Ectodermal cell (in vitro differentiated cells): ENCODE measurements around the gene TRUB1.
"Not testable (repeated sequence)": the region's sequence is repeated elsewhere in the genome, so short reads cannot be mapped to it uniquely, and the experiment has no call there.

Experiments
- H3K27ac ChIP-seq: 2 replicates; pipeline ENCODE4 v1.7.0; 2013; ENCODE audit warnings: mild to moderate bottlenecking, low read depth, low read length; ENCODE audit not compliant: insufficient read depth, poor library complexity, severe bottlenecking
- H3K27me3 ChIP-seq: 2 replicates; pipeline ENCODE4 v1.7.0; 2013; ENCODE audit warnings: mild to moderate bottlenecking, low read length; ENCODE audit not compliant: insufficient read depth, control insufficient read depth, poor library complexity, severe bottlenecking
- H3K36me3 ChIP-seq: one replicate; pipeline ENCODE4 v1.7.0; 2013; ENCODE audit warnings: low read length; ENCODE audit not compliant: control insufficient read depth, insufficient read depth
- H3K4me1 ChIP-seq: one replicate; pipeline ENCODE4 v1.7.0; 2013; ENCODE audit warnings: low read length; ENCODE audit not compliant: control insufficient read depth, insufficient read depth
- H3K4me3 ChIP-seq: 2 replicates; pipeline ENCODE4 v1.7.0; 2013; ENCODE audit warnings: low read depth, low read length, control low read depth; ENCODE audit not compliant: insufficient read depth
- H3K9me3 ChIP-seq: 2 replicates; pipeline ENCODE4 v1.7.0; 2013; ENCODE audit warnings: mild to moderate bottlenecking, low read length, moderate library complexity; ENCODE audit not compliant: control insufficient read depth
- WGBS, 2 experiments: methylation state at CpG; one replicate each; pipeline ENCODE4 v1.1.7; 2013; ENCODE audit warnings: missing lambda C conversion rate in 2 of 2; 5-methylcytosine and 5-hydroxymethylcytosine counted together

TRUB1 gene

GRCh38 chr10:114922003-114922402, 16.0 kb upstream of the TRUB1 start:
- 94% methylated on average over 2 to 4 of the region's 4 CpGs for WGBS, 2 experiments

GRCh38 chr10:114923551-114923950, 14.4 kb upstream of the TRUB1 start:
- 91 to 94% methylated on average over 2 of the region's 2 CpGs for WGBS, 2 experiments
- Histone ChIP-seq H3K36me3 (no peaks in the 10 kb centered on the region), H3K4me1 (no peaks in the 10 kb centered on the region), H3K27ac (no peak overlapping the region), H3K27me3 (no peaks in the 10 kb centered on the region), H3K4me3 (no peak overlapping the region), H3K9me3 (no peaks in the 10 kb centered on the region)

More at GRCh38 chr10:114922003-114922402, 16.0 kb upstream of the TRUB1 start:
- Histone ChIP-seq H3K9me3 (no peaks in the 10 kb centered on the region), H3K4me1 (no peaks in the 10 kb centered on the region), H3K27ac (no peak overlapping the region), H3K4me3 (no peak overlapping the region), H3K27me3 (no peaks in the 10 kb centered on the region), H3K36me3 (no peaks in the 10 kb centered on the region)

- H3K27ac ChIP-seq, result no peak overlapping the region
Measured at GRCh38 chr10:114925587-114926586, 12.1 kb upstream of the TRUB1 start.

GRCh38 chr10:114928818-114929217, 9.2 kb upstream of the TRUB1 start:
- WGBS, 2 experiments, result 91% methylated on average over 2 of the region's 2 CpGs
- Histone ChIP-seq H3K4me3 (no peak overlapping the region), H3K9me3 (no peaks in the 10 kb centered on the region), H3K27me3 (no peaks in the 10 kb centered on the region), H3K27ac (no peak overlapping the region), H3K36me3 (no peaks in the 10 kb centered on the region), H3K4me1 (no peaks in the 10 kb centered on the region)

More at GRCh38 chr10:114925587-114926586, 12.1 kb upstream of the TRUB1 start:
- 87% methylated on average over 3 of the region's 3 CpGs for WGBS, 2 experiments
- no peaks in the 10 kb centered on the region for H3K9me3 ChIP-seq
- no peaks in the 10 kb centered on the region for H3K27me3 ChIP-seq
- no peaks in the 10 kb centered on the region for H3K4me1 ChIP-seq
- no peak overlapping the region for H3K4me3 ChIP-seq
- H3K36me3 ChIP-seq, result no peaks in the 10 kb centered on the region

- Histone ChIP-seq H3K4me3 (no peak overlapping the region), H3K27ac (no peak overlapping the region), H3K9me3 (no peaks in the 10 kb centered on the region), H3K4me1 (no peaks in the 10 kb centered on the region), H3K36me3 (no peaks in the 10 kb centered on the region), H3K27me3 (no peaks in the 10 kb centered on the region)
- 98 to 99% methylated on average over 2 to 3 of the region's 4 CpGs for WGBS, 2 experiments
Measured at GRCh38 chr10:114930320-114930719, 7.7 kb upstream of the TRUB1 start.

GRCh38 chr10:114931072-114931679, 6.8 kb upstream of the TRUB1 start:
- 80 to 87% methylated on average over 2 of the region's 2 CpGs for WGBS, 2 experiments
- H3K27me3 ChIP-seq, result no peaks in the 10 kb centered on the region

GRCh38 chr10:114932225-114932624, 5.8 kb upstream of the TRUB1 start:
- Histone ChIP-seq H3K4me1 (no peaks in the 10 kb centered on the region), H3K27ac (no peak overlapping the region), H3K4me3 (no peak overlapping the region)

More at GRCh38 chr10:114931072-114931679, 6.8 kb upstream of the TRUB1 start:
- no peak overlapping the region for H3K27ac ChIP-seq
- H3K36me3 ChIP-seq, result no peaks in the 10 kb centered on the region
- no peaks in the 10 kb centered on the region for H3K4me1 ChIP-seq
- no peak overlapping the region for H3K4me3 ChIP-seq
- H3K9me3 ChIP-seq, result no peaks in the 10 kb centered on the region

GRCh38 chr10:114932945-114933344, 5.0 kb upstream of the TRUB1 start:
- Histone ChIP-seq H3K27me3 (no peaks in the 10 kb centered on the region), H3K4me1 (no peaks in the 10 kb centered on the region), H3K27ac (no peak overlapping the region), H3K4me3 (no peak overlapping the region), H3K9me3 (no peaks in the 10 kb centered on the region), H3K36me3 (no peaks in the 10 kb centered on the region)
- WGBS, 2 experiments, result 83 to 92% methylated on average over 2 of the region's 2 CpGs

More at GRCh38 chr10:114932225-114932624, 5.8 kb upstream of the TRUB1 start:
- Histone ChIP-seq H3K36me3 (no peaks in the 10 kb centered on the region), H3K9me3 (no peaks in the 10 kb centered on the region), H3K27me3 (no peaks in the 10 kb centered on the region)

- no peaks in the 10 kb centered on the region for H3K4me1 ChIP-seq
- WGBS, 2 experiments, result 89 to 92% methylated on average over 5 of the region's 5 CpGs
- H3K9me3 ChIP-seq, result no peaks in the 10 kb centered on the region
- H3K27ac ChIP-seq, result no peak overlapping the region
- H3K36me3 ChIP-seq, result no peaks in the 10 kb centered on the region
- no peak overlapping the region for H3K4me3 ChIP-seq
- no peaks in the 10 kb centered on the region for H3K27me3 ChIP-seq
Measured at GRCh38 chr10:114933588-114933987, 4.4 kb upstream of the TRUB1 start.

- H3K9me3 ChIP-seq, H3K27ac ChIP-seq, H3K36me3 ChIP-seq, H3K27me3 ChIP-seq, H3K4me3 ChIP-seq, H3K4me1 ChIP-seq: not testable (repeated sequence)
- 62% methylated on average over 3 of the region's 3 CpGs for WGBS, 2 experiments
Measured at GRCh38 chr10:114933995-114934394, 4.0 kb upstream of the TRUB1 start.
